ENCODE data around the gene KCP. TPM values are rescaled to one million over a fixed set of nuclear protein-coding genes. Genes with fewer than 3 reads are reported as not detected.

Gene KCP
- polyA plus RNA-seq, 3 donors, result 0.11 to 0.16 TPM; not detected in 1

DNA sequence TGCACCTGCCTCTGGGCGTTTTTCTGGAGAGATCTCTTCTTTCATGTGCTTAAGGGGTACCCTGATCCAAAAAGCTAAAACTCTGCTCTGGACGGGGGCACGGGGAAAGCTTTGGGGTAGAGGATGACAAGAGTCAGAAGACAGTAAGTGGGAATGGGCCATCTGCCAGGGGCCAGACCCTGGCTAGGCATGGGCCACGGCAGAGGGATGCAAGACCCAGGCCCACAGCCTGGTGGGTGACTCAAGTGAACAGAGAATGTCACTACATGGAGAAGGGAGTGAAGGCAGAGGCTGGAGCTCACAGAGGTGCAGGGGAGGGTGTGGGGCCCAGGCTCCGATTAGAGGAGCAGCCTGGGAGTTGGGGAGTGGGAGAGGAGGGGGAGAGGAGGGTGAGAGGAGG lies 65.0 kb downstream of the KCP start:
- no peak overlapping the region for H3K27ac Mint-ChIP-seq
- H3K4me3 ChIP-seq (replicated peaks in 1 of 3; ENCODE audit: low read depth in 2 of 3, low read length in 3 of 3), result no peak overlapping the region
- H4K20me1 ChIP-seq (ENCODE audit: insufficient read depth, low read length), result no peaks in the 10 kb centered on the region
- H3K9ac ChIP-seq (ENCODE audit: insufficient read depth, low read length, poor library complexity, severe bottlenecking), result no peak overlapping the region
- H3K9me3 Mint-ChIP-seq, result no peaks in the 10 kb centered on the region
- no peak overlapping the region for H3K4me2 ChIP-seq (replicated peaks; ENCODE audit: extremely low read depth, low read length, poor library complexity, severe bottlenecking)
- H3K4me1 Mint-ChIP-seq, result peaks cover 3% of the 10 kb centered on the region
- WGBS (ENCODE audit: insufficient coverage), result 84% methylated on average over 5 of the region's 5 CpGs
- no peaks in the 10 kb centered on the region for H3K27me3 ChIP-seq (ENCODE audit: control insufficient read depth in 2 of 2, insufficient read depth in 2 of 2, low read length in 2 of 2)
- no peak overlapping the region for H3K4me3 Mint-ChIP-seq
- no peaks in the 10 kb centered on the region for H3K36me3 ChIP-seq (replicated peaks in 1 of 2; ENCODE audit: control insufficient read depth in 1 of 2, insufficient read depth in 2 of 2, low read length in 2 of 2)
- no peak for DNase-seq
- no peak overlapping the region for H2AFZ ChIP-seq (ENCODE audit: insufficient read depth, low read depth, low read length, poor library complexity, severe bottlenecking)
- peaks cover 2 to 5% (median 4%) of the 10 kb centered on the region in 3 donors for H3K27me3 Mint-ChIP-seq (ENCODE audit: low read depth in 3 of 3)
- TF ChIP-seq, protein P1, sequence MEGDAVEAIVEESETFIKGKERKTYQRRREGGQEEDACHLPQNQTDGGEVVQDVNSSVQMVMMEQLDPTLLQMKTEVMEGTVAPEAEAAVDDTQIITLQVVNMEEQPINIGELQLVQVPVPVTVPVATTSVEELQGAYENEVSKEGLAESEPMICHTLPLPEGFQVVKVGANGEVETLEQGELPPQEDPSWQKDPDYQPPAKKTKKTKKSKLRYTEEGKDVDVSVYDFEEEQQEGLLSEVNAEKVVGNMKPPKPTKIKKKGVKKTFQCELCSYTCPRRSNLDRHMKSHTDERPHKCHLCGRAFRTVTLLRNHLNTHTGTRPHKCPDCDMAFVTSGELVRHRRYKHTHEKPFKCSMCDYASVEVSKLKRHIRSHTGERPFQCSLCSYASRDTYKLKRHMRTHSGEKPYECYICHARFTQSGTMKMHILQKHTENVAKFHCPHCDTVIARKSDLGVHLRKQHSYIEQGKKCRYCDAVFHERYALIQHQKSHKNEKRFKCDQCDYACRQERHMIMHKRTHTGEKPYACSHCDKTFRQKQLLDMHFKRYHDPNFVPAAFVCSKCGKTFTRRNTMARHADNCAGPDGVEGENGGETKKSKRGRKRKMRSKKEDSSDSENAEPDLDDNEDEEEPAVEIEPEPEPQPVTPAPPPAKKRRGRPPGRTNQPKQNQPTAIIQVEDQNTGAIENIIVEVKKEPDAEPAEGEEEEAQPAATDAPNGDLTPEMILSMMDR (IDR thresholded peaks at IDR 0.05), result no peak
- H3K36me3 Mint-ChIP-seq, result no peaks in the 10 kb centered on the region
- H3K4me1 ChIP-seq (ENCODE audit: control insufficient read depth in 1 of 2, insufficient read depth in 2 of 2, low read length in 2 of 2), result no peaks in the 10 kb centered on the region
- H3K79me2 ChIP-seq (ENCODE audit: insufficient read depth, low read length), result no peaks in the 10 kb centered on the region
- intact Hi-C loops (cut with micrococcal nuclease), result no loop called here
- H3K27ac ChIP-seq (ENCODE audit: low read depth in 1 of 2, low read length in 2 of 2), result no peak overlapping the region
- H3K9me3 ChIP-seq (replicated peaks in 1 of 2; ENCODE audit: control insufficient read depth in 1 of 2, insufficient read depth in 1 of 2, low read length in 2 of 2), result no peaks in the 10 kb centered on the region

DNA sequence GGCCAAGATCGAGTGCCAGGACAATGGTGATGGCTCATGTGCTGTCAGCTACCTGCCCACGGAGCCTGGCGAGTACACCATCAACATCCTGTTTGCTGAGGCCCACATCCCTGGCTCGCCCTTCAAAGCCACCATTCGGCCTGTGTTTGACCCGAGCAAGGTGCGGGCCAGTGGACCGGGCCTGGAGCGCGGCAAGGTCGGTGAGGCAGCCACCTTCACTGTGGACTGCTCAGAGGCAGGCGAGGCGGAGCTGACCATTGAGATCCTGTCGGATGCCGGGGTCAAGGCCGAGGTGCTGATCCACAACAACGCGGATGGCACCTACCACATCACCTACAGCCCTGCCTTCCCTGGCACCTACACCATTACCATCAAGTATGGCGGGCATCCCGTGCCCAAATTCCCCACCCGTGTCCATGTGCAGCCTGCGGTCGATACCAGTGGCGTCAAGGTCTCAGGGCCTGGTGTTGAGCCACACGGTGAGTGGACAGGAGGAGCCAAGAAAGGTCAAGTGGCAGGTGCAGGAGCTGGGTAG lies 65.7 kb downstream of the KCP start:
- Mint-ChIP-seq H3K4me1 (peaks cover 3% of the 10 kb centered on the region), H3K36me3 (no peaks in the 10 kb centered on the region), H3K27me3 (ENCODE audit: low read depth in 3 of 3) (peaks cover 4 to 5% (median 4%) of the 10 kb centered on the region in 3 donors), H3K4me3 (no peak overlapping the region), H3K9me3 (no peaks in the 10 kb centered on the region), H3K27ac (peak overlapping the region in 2 of 7 donors; percentile 9 to 57)
- Histone ChIP-seq H3K4me2 (replicated peaks; ENCODE audit: extremely low read depth, low read length, poor library complexity, severe bottlenecking) (no peak overlapping the region), H3K27me3 (ENCODE audit: control insufficient read depth in 2 of 2, insufficient read depth in 2 of 2, low read length in 2 of 2) (no peaks in the 10 kb centered on the region), H3K27ac (ENCODE audit: low read depth in 1 of 2, low read length in 2 of 2) (no peak overlapping the region), H2AFZ (ENCODE audit: insufficient read depth, low read depth, low read length, poor library complexity, severe bottlenecking) (no peak overlapping the region), H3K79me2 (ENCODE audit: insufficient read depth, low read length) (no peaks in the 10 kb centered on the region), H3K9ac (ENCODE audit: insufficient read depth, low read length, poor library complexity, severe bottlenecking) (no peak overlapping the region), H3K9me3 (replicated peaks in 1 of 2; ENCODE audit: control insufficient read depth in 1 of 2, insufficient read depth in 1 of 2, low read length in 2 of 2) (no peaks in the 10 kb centered on the region), H3K4me1 (ENCODE audit: control insufficient read depth in 1 of 2, insufficient read depth in 2 of 2, low read length in 2 of 2) (no peaks in the 10 kb centered on the region), H3K36me3 (replicated peaks in 1 of 2; ENCODE audit: control insufficient read depth in 1 of 2, insufficient read depth in 2 of 2, low read length in 2 of 2) (no peaks in the 10 kb centered on the region), H3K4me3 (replicated peaks in 1 of 3; ENCODE audit: low read depth in 2 of 3, low read length in 3 of 3) (no peak overlapping the region), H4K20me1 (ENCODE audit: insufficient read depth, low read length) (no peaks in the 10 kb centered on the region)
- TF ChIP-seq, protein P1 (IDR thresholded peaks at IDR 0.05), result no peak
- WGBS (ENCODE audit: insufficient coverage), result 95% methylated on average over 25 of the region's 25 CpGs
- no peak for DNase-seq
- intact Hi-C loops (cut with micrococcal nuclease), result loop anchor here in 1 of 2 donors (5.0 kb wide), 1 partner anchor 32 kb away; no protein-coding TSS in a partner anchor

Measured in CD14-positive monocyte (primary cell).